Neural progenitor cell (in vitro differentiated cells): ENCODE measurements around the gene TIGIT.

ENCODE experiments used
- EZH2phosphoT487 ChIP-seq: fragments of 200-600 bp; sonication (generic); IDR thresholded peaks from 2 replicates; pipeline ENCODE4 v1.6.1; 2017; ENCODE audit warnings: antibody characterized with exemption
- TF ChIP-seq, protein P1 (sequence below): fragments of 200-600 bp; sonication (generic); IDR thresholded peaks from 2 replicates; pipeline ENCODE4 v1.5.1; 2017; ENCODE audit warnings: antibody characterized with exemption, mild to moderate bottlenecking

GRCh38 chr3:114332342-114333179 is 38.7 kb downstream of the TIGIT start:
- no peak for TF ChIP-seq EZH2phosphoT487
- TF ChIP-seq, protein P1, sequence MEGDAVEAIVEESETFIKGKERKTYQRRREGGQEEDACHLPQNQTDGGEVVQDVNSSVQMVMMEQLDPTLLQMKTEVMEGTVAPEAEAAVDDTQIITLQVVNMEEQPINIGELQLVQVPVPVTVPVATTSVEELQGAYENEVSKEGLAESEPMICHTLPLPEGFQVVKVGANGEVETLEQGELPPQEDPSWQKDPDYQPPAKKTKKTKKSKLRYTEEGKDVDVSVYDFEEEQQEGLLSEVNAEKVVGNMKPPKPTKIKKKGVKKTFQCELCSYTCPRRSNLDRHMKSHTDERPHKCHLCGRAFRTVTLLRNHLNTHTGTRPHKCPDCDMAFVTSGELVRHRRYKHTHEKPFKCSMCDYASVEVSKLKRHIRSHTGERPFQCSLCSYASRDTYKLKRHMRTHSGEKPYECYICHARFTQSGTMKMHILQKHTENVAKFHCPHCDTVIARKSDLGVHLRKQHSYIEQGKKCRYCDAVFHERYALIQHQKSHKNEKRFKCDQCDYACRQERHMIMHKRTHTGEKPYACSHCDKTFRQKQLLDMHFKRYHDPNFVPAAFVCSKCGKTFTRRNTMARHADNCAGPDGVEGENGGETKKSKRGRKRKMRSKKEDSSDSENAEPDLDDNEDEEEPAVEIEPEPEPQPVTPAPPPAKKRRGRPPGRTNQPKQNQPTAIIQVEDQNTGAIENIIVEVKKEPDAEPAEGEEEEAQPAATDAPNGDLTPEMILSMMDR: no peak
